Measurements from ENCODE around the gene MMS19.
"Not testable (repeated sequence)": the region's sequence is repeated elsewhere in the genome, so short reads cannot be mapped to it uniquely, and the experiment has no call there.

Gene MMS19

DNA sequence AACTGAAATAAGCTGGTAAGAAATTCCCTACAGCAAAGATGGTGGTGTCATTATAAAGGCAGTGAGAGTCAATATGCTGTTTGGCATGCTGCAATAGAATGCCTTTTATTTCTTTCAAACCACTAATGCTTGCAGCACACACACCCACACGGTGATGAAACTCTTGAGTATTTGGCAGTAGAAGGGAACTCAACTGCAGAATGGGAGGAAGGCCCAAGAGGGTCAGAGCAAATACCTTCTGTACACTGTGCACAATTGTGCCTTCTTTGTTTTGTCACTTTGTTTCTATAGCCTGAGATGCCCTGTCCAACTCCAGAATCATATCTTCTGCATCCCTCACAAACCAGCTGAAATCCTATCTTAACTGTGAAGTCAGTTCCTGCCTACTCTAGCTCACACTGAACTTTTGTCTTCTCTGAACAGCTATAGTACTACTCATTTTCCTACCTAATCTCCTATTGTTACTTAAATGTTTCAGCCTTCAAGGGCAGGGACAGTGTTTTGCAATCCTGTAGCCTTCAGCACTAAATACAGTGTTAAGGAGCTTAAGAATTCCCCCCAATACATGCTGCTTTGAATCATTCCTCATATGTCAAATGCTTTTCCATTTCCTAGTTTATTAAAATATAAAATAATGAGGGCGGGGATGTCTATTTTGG is 22.2 kb downstream of the MMS19 start:
- Histone ChIP-seq H3K27ac (no peak overlapping the region), H3K4me3 (ENCODE audit: low read depth, low read length) (no peak overlapping the region), H3K27me3 (replicated peaks) (no peaks in the 10 kb centered on the region), H3K36me3 (replicated peaks) (peaks cover 76% of the 10 kb centered on the region)
- TF ChIP-seq, protein P1, sequence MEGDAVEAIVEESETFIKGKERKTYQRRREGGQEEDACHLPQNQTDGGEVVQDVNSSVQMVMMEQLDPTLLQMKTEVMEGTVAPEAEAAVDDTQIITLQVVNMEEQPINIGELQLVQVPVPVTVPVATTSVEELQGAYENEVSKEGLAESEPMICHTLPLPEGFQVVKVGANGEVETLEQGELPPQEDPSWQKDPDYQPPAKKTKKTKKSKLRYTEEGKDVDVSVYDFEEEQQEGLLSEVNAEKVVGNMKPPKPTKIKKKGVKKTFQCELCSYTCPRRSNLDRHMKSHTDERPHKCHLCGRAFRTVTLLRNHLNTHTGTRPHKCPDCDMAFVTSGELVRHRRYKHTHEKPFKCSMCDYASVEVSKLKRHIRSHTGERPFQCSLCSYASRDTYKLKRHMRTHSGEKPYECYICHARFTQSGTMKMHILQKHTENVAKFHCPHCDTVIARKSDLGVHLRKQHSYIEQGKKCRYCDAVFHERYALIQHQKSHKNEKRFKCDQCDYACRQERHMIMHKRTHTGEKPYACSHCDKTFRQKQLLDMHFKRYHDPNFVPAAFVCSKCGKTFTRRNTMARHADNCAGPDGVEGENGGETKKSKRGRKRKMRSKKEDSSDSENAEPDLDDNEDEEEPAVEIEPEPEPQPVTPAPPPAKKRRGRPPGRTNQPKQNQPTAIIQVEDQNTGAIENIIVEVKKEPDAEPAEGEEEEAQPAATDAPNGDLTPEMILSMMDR (IDR thresholded peaks at IDR 0.05; ENCODE audit: low read depth, low read length, missing control alignments), result no peak
- in situ Hi-C loops (cut with HindIII; ENCODE audit: low pct_ligation_motif_present, low sequenced_read_pairs), result no loop called here
- peak; percentile 40 for DNase-seq

DNA sequence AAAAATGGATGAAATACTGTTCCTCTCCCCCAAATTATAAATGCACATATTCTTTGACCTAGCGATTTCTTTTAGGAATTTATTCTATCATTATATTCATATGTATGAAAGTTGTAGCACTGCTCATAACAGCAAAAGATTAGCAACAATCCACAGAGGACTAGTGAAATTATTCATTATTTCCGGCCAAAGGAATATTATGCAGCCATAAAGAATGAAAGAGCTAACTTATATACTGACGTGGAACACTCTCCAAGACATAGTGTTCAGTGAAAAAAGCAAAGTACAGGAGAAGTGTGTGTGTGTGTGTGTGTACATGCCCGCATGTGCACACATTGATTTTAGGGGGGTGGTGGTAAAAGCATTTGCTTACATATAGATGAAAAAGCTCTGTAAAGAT is 23.3 kb downstream of the MMS19 start:
- in situ Hi-C loops (cut with HindIII; ENCODE audit: low pct_ligation_motif_present, low sequenced_read_pairs), result no loop called here

DNA sequence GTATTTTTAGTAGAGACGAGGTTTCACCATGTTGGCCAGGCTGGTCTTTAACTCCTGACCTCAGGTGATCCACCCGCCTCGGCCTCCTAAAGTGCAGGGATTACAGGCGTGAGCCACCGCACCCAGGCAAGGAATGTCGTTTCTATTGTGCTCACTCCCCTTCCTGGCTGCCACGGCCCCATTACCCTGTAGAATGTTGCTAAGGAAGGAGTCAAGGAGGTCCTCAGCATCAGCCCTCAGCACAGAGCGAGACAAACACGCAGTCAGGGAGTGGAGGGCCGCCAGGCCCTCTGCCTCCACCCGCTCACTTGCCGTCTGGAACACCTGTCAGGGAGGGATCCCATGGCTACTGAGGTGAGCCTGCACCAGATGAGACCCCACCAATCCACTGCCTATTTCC is 29.4 kb downstream of the MMS19 start:
- DNase-seq; H3K27me3 ChIP-seq (replicated peaks); in situ Hi-C loops (cut with HindIII; ENCODE audit: low pct_ligation_motif_present, low sequenced_read_pairs); H3K27ac ChIP-seq; H3K4me3 ChIP-seq (ENCODE audit: low read depth, low read length): not testable (repeated sequence)
- peaks cover 82% of the 10 kb centered on the region for H3K36me3 ChIP-seq (replicated peaks)

More for the DNA sequence above, 23.3 kb downstream of the MMS19 start:
- DNase-seq, result no peak
- H3K27ac ChIP-seq, result no peak overlapping the region
- H3K27me3 ChIP-seq (replicated peaks), result no peaks in the 10 kb centered on the region
- H3K4me3 ChIP-seq (ENCODE audit: low read depth, low read length), result no peak overlapping the region
- TF ChIP-seq, protein P1 (IDR thresholded peaks at IDR 0.05; ENCODE audit: low read depth, low read length, missing control alignments), result no peak
- H3K36me3 ChIP-seq (replicated peaks), result peaks cover 74% of the 10 kb centered on the region

DNA sequence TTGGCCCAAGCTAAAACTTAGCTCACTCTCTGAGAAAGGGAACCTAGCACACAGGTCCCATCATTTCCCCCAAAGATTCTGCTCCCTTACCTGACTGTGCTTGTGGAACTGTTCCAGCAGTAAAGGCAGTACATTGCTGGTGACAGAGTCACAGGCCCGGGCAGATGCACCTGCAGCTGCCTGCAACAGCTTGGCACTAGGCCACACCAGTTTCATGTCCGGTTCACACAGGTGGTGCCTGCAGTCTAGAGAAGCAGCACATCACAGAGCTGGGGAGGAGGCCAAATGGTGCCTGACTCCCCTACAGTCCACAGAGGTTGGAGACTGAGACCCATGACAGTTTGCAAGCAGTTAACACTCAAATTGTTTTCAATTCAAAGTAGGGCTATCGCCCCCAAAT is 30.1 kb downstream of the MMS19 start:
- TF ChIP-seq, protein P1 (IDR thresholded peaks at IDR 0.05; ENCODE audit: low read depth, low read length, missing control alignments), result no peak
- DNase-seq, result no peak
- Histone ChIP-seq H3K36me3 (replicated peaks) (peaks cover 79% of the 10 kb centered on the region), H3K4me3 (ENCODE audit: low read depth, low read length) (no peak overlapping the region), H3K27me3 (replicated peaks) (no peaks in the 10 kb centered on the region), H3K27ac (no peak overlapping the region)
- in situ Hi-C loops (cut with HindIII; ENCODE audit: low pct_ligation_motif_present, low sequenced_read_pairs), result no loop called here

DNA sequence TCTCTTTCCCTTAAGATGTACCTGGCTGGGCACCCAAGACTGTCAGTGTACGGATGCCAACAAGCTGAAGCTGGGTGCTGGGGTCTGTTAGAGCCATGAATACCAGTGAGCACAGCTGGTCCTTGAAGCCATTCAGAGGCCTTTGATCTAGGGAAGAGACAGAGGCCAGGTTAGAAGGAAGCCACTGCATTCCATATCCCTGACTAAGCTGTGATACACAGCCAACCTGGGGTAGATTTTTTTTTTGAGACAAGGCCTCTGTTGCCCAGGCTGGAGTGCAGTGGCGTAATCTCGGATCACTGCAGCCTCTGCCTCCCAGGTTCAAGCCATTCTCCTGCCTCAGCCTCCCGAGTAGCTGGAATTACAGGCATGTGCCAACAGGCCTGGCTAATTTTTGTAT is 31.5 kb downstream of the MMS19 start:
- TF ChIP-seq, protein P1 (IDR thresholded peaks at IDR 0.05; ENCODE audit: low read depth, low read length, missing control alignments), result no peak
- no peak overlapping the region for H3K4me3 ChIP-seq (ENCODE audit: low read depth, low read length)
- H3K27me3 ChIP-seq (replicated peaks), result no peaks in the 10 kb centered on the region
- H3K27ac ChIP-seq, result no peak overlapping the region
- in situ Hi-C loops (cut with HindIII; ENCODE audit: low pct_ligation_motif_present, low sequenced_read_pairs), result no loop called here
- no peak for DNase-seq
- H3K36me3 ChIP-seq (replicated peaks), result peaks cover 82% of the 10 kb centered on the region

DNA sequence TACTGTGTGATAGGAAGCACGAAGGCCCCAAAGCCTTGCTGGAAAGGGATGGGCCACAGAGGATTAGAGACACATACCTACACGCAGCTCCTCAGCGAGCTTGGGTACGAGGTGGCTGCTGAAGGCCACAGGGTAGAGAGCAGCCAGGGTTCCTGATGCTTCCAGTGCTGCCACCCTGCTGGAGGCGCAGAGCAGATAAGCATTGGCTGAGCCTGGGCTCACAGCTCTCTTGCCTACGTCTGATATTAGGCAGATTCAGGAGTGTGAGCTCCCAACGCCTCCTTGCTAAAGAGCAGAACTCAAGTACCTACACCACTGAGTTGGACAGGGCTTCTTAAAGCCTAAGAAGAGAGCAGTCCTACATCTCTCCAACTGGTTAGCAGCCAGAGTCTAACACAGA is 32.2 kb downstream of the MMS19 start:
- no peaks in the 10 kb centered on the region for H3K27me3 ChIP-seq (replicated peaks)
- H3K36me3 ChIP-seq (replicated peaks), result peaks cover 90% of the 10 kb centered on the region
- no peak for DNase-seq
- no peak overlapping the region for H3K4me3 ChIP-seq (ENCODE audit: low read depth, low read length)
- TF ChIP-seq, protein P1 (IDR thresholded peaks at IDR 0.05; ENCODE audit: low read depth, low read length, missing control alignments), result no peak
- no peak overlapping the region for H3K27ac ChIP-seq
- in situ Hi-C loops (cut with HindIII; ENCODE audit: low pct_ligation_motif_present, low sequenced_read_pairs), result no loop called here
